ENCODE measurements around the gene SH3GL2. TPM values are rescaled to one million over a fixed set of nuclear protein-coding genes. Genes with fewer than 3 reads are reported as not detected.

SH3GL2 gene
- total RNA-seq, 3 donors from 2014 or later (not counting 1 experiment from before 2014, with no cell fraction given) = not detected

GRCh38 chr9:17651725-17652124, 72.9 kb downstream of the SH3GL2 start:
- ATAC-seq (no peak), DNase-seq (no peak)
- no peaks in the 10 kb centered on the region for H3K4me1 Mint-ChIP-seq
- no peak overlapping the region for H3K27ac Mint-ChIP-seq
- Histone ChIP-seq H3K27ac (ENCODE audit: low read length) (no peak overlapping the region), H3K4me3 (ENCODE audit: low read length) (no peak overlapping the region), H3K9me3 (ENCODE audit: control insufficient read depth, insufficient read depth, low read length) (peaks cover 2% of the 10 kb centered on the region), H3K27me3 (ENCODE audit: control insufficient read depth, insufficient read depth, low read length) (no peaks in the 10 kb centered on the region), H3K4me1 (ENCODE audit: control insufficient read depth, insufficient read depth, low read length) (no peaks in the 10 kb centered on the region), H3K36me3 (ENCODE audit: control insufficient read depth, insufficient read depth, low read length) (no peaks in the 10 kb centered on the region)
- H3K9me3 Mint-ChIP-seq = peaks cover 4 to 6% of the 10 kb centered on the region in 2 donors
- intact Hi-C loops (cut with micrococcal nuclease) = no loop called here
- no peak for TF ChIP-seq CTCF (IDR thresholded peaks at IDR 0.05)
- H3K4me3 Mint-ChIP-seq = no peak overlapping the region
- 100% methylated on average over 1 of the region's 1 CpG for WGBS (ENCODE audit: insufficient coverage)
- no peaks in the 10 kb centered on the region for H3K27me3 Mint-ChIP-seq (ENCODE audit: low read depth in 2 of 2)
- no peaks in the 10 kb centered on the region for H3K36me3 Mint-ChIP-seq

GRCh38 chr9:17653947-17654465, 75.1 kb downstream of the SH3GL2 start:
- H3K4me1 Mint-ChIP-seq = no peaks in the 10 kb centered on the region
- Histone ChIP-seq H3K9me3 (ENCODE audit: control insufficient read depth, insufficient read depth, low read length) (no peaks in the 10 kb centered on the region), H3K4me1 (ENCODE audit: control insufficient read depth, insufficient read depth, low read length) (no peaks in the 10 kb centered on the region), H3K27me3 (ENCODE audit: control insufficient read depth, insufficient read depth, low read length) (no peaks in the 10 kb centered on the region), H3K27ac (ENCODE audit: low read length) (no peak overlapping the region), H3K36me3 (ENCODE audit: control insufficient read depth, insufficient read depth, low read length) (no peaks in the 10 kb centered on the region), H3K4me3 (ENCODE audit: low read length) (no peak overlapping the region)
- no peaks in the 10 kb centered on the region for H3K27me3 Mint-ChIP-seq (ENCODE audit: low read depth in 2 of 2)
- intact Hi-C loops (cut with micrococcal nuclease) = no loop called here
- no peak overlapping the region for H3K27ac Mint-ChIP-seq
- ATAC-seq (no peak), DNase-seq (no peak)
- TF ChIP-seq CTCF (IDR thresholded peaks at IDR 0.05) = no peak
- peaks cover 4 to 6% of the 10 kb centered on the region in 2 donors for H3K9me3 Mint-ChIP-seq
- WGBS (ENCODE audit: insufficient coverage) = 86% methylated on average over 4 of the region's 4 CpGs
- no peak overlapping the region for H3K4me3 Mint-ChIP-seq
- H3K36me3 Mint-ChIP-seq = no peaks in the 10 kb centered on the region

GRCh38 chr9:17656889-17657288, 78.0 kb downstream of the SH3GL2 start:
- Histone ChIP-seq H3K9me3 (ENCODE audit: control insufficient read depth, insufficient read depth, low read length) (no peaks in the 10 kb centered on the region), H3K4me1 (ENCODE audit: control insufficient read depth, insufficient read depth, low read length) (no peaks in the 10 kb centered on the region), H3K27me3 (ENCODE audit: control insufficient read depth, insufficient read depth, low read length) (no peaks in the 10 kb centered on the region), H3K27ac (ENCODE audit: low read length) (no peak overlapping the region), H3K36me3 (ENCODE audit: control insufficient read depth, insufficient read depth, low read length) (no peaks in the 10 kb centered on the region), H3K4me3 (ENCODE audit: low read length) (no peak overlapping the region)
- DNase-seq (no peak), ATAC-seq (no peak)
- H3K27me3 Mint-ChIP-seq (ENCODE audit: low read depth in 2 of 2) = no peaks in the 10 kb centered on the region
- H3K36me3 Mint-ChIP-seq = no peaks in the 10 kb centered on the region
- H3K9me3 Mint-ChIP-seq = peaks cover 4 to 6% of the 10 kb centered on the region in 2 donors
- H3K4me3 Mint-ChIP-seq = no peak overlapping the region
- TF ChIP-seq CTCF (IDR thresholded peaks at IDR 0.05) = no peak
- intact Hi-C loops (cut with micrococcal nuclease) = no loop called here
- no CpG with 5 or more reads among the region's 1 CpG for WGBS (ENCODE audit: insufficient coverage)
- no peaks in the 10 kb centered on the region for H3K4me1 Mint-ChIP-seq
- H3K27ac Mint-ChIP-seq = no peak overlapping the region

GRCh38 chr9:17658237-17658636, 79.4 kb downstream of the SH3GL2 start:
- peaks cover 0 to 6% of the 10 kb centered on the region in 2 donors for H3K9me3 Mint-ChIP-seq
- H3K36me3 Mint-ChIP-seq = no peaks in the 10 kb centered on the region
- Histone ChIP-seq H3K36me3 (ENCODE audit: control insufficient read depth, insufficient read depth, low read length) (no peaks in the 10 kb centered on the region), H3K4me3 (ENCODE audit: low read length) (no peak overlapping the region), H3K27me3 (ENCODE audit: control insufficient read depth, insufficient read depth, low read length) (no peaks in the 10 kb centered on the region), H3K9me3 (ENCODE audit: control insufficient read depth, insufficient read depth, low read length) (no peaks in the 10 kb centered on the region), H3K27ac (ENCODE audit: low read length) (no peak overlapping the region), H3K4me1 (ENCODE audit: control insufficient read depth, insufficient read depth, low read length) (no peaks in the 10 kb centered on the region)
- DNase-seq = no peak
- no peak for ATAC-seq
- H3K27ac Mint-ChIP-seq = no peak overlapping the region
- no peaks in the 10 kb centered on the region for H3K4me1 Mint-ChIP-seq
- TF ChIP-seq CTCF (IDR thresholded peaks at IDR 0.05) = no peak
- H3K27me3 Mint-ChIP-seq (ENCODE audit: low read depth in 2 of 2) = no peaks in the 10 kb centered on the region
- intact Hi-C loops (cut with micrococcal nuclease) = no loop called here
- no peak overlapping the region for H3K4me3 Mint-ChIP-seq
- 49% methylated on average over 2 of the region's 2 CpGs for WGBS (ENCODE audit: insufficient coverage)

All from natural killer cell (primary cell).